ENCODE data around the gene U2AF1L4.

U2AF1L4 gene

GRCh38 chr19:35745328-35746086, at the start of gene U2AF1L4, which contains the start of gene PSENEN:
U2AF1L4 (minus strand) TSS chr19:35745418; CDS start chr19:35745391, 27 bp downstream.
PSENEN (plus strand) TSS chr19:35745651; CDS start chr19:35745931, 280 bp downstream.
- peak; percentile 97 to 98 for DNase-seq (ENCODE audit: low read depth in 2 of 2)

GRCh38 chr19:35793381-35794165, 48.4 kb upstream of the U2AF1L4 start:
- no peak for DNase-seq (ENCODE audit: low read depth in 2 of 2)

GRCh38 chr19:35792888-35793287, 47.7 kb upstream of the U2AF1L4 start:
- DNase-seq (ENCODE audit: low read depth in 2 of 2): no peak

- no peak for DNase-seq (ENCODE audit: low read depth in 2 of 2)
These were observed 47.1 kb upstream of the U2AF1L4 start for GRCh38 chr19:35792312-35792711.

GRCh38 chr19:35791814-35792279, 46.6 kb upstream of the U2AF1L4 start:
- DNase-seq (ENCODE audit: low read depth in 2 of 2): no peak

- no peak for DNase-seq (ENCODE audit: low read depth in 2 of 2)
These were observed 46.0 kb upstream of the U2AF1L4 start for GRCh38 chr19:35790981-35791813.

GRCh38 chr19:35789978-35790944, 45.0 kb upstream of the U2AF1L4 start:
- DNase-seq (ENCODE audit: low read depth in 2 of 2): no peak

GRCh38 chr19:35789195-35789977, 44.2 kb upstream of the U2AF1L4 start:
- DNase-seq (ENCODE audit: low read depth in 2 of 2): no peak

- no peak for DNase-seq (ENCODE audit: low read depth in 2 of 2)
These were observed 43.2 kb upstream of the U2AF1L4 start for GRCh38 chr19:35788205-35788960.

GRCh38 chr19:35787227-35787799, 42.1 kb upstream of the U2AF1L4 start:
- DNase-seq (ENCODE audit: low read depth in 2 of 2): no peak

GRCh38 chr19:35786299-35787160, 41.3 kb upstream of the U2AF1L4 start:
- no peak for DNase-seq (ENCODE audit: low read depth in 2 of 2)

GRCh38 chr19:35785339-35785627, 40.1 kb upstream of the U2AF1L4 start:
- DNase-seq (ENCODE audit: low read depth in 2 of 2): no peak

- no peak for DNase-seq (ENCODE audit: low read depth in 2 of 2)
These were observed 39.5 kb upstream of the U2AF1L4 start for GRCh38 chr19:35784503-35785338.

GRCh38 chr19:35783469-35784434, 38.5 kb upstream of the U2AF1L4 start:
- no peak for DNase-seq (ENCODE audit: low read depth in 2 of 2)

GRCh38 chr19:35782589-35782988, 37.4 kb upstream of the U2AF1L4 start:
- DNase-seq (ENCODE audit: low read depth in 2 of 2): no peak

- DNase-seq (ENCODE audit: low read depth in 2 of 2): no peak
These were observed 36.4 kb upstream of the U2AF1L4 start for GRCh38 chr19:35781650-35782049.

Measured in fibroblast of skin of left biceps (primary cell).